ENCODE results near the gene CDC42BPA. TPM values are rescaled to one million over a fixed set of nuclear protein-coding genes. Genes with fewer than 3 reads are reported as not detected.

Gene CDC42BPA
- polyA plus RNA-seq, 3 donors: 5.4 to 14.5 (median 11.7) TPM

DNA sequence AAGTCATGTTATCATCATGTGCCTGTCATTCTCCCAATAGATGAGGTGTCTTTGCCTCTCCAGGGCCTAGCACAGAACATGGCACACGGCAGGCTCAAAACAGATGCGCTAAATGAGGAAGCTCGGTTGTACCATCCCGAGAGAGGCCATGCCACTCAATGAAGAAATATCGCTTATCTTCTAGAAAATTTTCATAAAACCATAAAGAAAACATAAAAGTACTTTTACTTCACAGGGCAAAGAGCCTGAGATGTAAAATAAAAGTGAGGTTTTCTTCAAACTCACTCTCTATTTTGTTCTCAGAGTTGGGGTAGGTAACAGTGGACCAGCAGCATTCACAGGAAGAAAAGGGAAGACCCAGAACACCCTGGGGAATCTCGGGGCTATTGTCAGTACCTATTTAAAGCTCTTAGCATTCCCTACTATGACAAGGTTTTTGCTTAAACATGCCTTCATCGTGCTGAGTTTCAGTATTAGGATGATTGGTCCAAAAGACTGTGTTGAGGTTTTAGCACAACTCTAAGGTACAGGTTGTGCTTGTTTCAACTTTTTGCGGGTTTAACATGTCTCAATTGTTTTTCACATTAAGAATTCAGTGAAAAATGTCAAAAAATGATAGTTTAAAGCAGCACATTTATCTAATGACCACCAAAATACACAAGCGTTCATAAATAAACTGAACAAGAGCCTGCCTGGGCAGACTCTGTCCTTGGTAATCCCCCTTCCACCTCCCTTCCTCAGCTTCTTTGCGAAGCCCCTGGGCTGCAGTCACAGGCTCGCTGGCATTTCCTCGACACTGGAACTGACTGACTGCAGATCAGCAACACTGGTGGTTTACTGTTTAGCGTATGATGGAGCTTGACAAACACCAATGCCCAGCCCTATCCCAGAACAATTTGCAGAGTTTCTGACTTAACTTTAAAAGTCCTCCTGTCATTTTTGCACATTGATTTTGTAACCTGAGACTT is 322.6 kb downstream of the CDC42BPA start:
- no peak overlapping the region for H3K27ac ChIP-seq (ENCODE audit: low read depth, low read length)
- WGBS, 3 donors: 84 to 90% (median 86%) methylated on average over 13 of the region's 13 CpGs

DNA sequence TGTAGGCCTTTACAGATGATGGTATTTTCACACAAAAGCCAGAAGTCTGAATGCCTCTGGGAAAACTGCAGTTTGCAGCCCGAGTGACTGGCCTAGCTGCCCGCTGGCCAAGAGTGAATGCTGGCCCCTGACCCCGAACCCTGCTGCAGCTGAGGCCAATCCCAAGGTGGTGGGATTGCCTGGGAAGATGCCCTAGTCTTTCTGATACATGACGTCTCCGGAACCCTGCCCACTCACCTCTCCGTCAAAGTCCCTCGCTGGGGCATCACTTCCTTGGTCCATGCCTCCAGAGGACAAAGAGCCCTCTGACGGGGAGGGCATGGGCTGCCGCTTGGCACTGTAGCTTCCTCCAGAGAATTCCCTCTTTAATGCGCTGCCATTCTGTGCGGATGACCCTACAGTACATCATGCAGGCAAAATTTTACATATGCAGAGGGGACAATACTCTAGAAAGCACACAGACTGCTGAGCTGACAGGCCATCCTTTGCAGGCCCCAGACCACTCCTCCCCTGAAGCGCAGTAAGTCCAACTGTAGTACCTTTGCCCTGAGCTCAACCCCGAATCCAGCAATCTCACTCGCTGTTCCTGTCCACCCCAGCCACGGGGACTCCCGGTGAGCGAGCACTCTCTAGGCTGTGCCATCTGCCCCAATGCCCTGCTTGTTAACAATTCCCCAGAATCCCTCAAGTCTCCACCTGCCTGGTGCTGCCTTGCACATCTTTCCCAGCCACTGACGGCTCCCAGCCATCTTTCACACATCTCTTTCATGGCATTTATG is 323.5 kb downstream of the CDC42BPA start:
- 81 to 91% (median 90%) methylated on average over 18 of the region's 18 CpGs for WGBS, 3 donors
- no peak overlapping the region for H3K27ac ChIP-seq (ENCODE audit: low read depth, low read length)

- H3K27ac ChIP-seq (ENCODE audit: low read depth, low read length): no peak overlapping the region
- 70 to 82% (median 78%) methylated on average over 22 of the region's 22 CpGs for WGBS, 3 donors
These were observed 324.3 kb downstream of the CDC42BPA start for GRCh38 chr1:226993814-226994585.

DNA sequence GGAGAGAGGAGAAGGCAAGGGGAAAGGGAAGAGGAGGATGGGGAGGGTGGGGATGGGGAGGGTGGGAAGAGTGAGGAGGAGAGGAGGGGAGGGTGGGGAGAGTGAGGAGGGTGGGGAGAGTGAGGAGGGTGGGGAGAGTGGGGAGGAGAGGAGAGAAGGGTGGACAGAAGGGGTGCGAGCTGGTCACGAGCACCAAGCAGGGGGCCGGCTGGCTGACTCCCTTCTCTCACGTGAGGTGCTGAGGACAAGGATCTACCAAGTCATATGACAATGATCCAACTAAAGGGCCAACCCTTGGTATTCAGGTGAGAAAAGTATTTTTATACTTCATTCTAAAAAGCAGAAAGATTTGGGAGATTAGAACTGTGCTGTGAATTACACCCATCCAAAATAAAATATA is 326.4 kb downstream of the CDC42BPA start:
- no peak overlapping the region for H3K27ac ChIP-seq (ENCODE audit: low read depth, low read length)
- 93 to 100% (median 96%) methylated on average over 4 of the region's 4 CpGs for WGBS, 3 donors

DNA sequence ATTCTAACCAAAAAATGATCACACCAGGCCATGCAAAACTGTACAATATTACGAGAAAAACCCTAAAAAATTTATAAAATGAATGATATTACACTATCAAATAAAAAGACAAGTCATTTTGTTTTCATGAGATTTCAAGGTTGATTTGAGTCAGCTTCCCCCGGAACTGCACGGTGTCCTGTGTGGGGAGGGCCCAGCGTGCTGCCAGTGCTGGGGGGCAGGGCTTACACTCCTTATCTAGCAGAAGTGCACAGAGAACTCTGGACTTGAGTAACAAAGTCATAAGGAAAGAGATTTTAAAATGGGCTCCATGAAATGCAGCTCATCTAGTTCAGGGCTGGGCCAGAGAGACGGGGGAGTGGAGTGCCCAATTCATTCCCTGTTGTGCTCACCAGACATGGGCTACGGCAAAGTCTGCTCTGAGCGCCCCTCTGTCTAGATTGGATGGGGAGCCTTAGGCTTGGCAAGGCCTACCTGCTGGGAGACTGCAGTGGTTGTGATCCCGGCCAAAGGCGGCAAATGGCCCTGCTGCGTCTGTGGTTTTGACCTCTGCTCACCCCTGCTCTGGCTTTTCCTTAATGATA is 328.1 kb downstream of the CDC42BPA start:
- no peak overlapping the region for H3K27ac ChIP-seq (ENCODE audit: low read depth, low read length)
- 48 to 68% (median 66%) methylated on average over 10 of the region's 10 CpGs for WGBS, 3 donors

- H3K27ac ChIP-seq (ENCODE audit: low read depth, low read length): no peak overlapping the region
- whole genome bisulfite sequencing, 3 donors: 50 to 56% (median 51%) methylated on average over 12 of the region's 12 CpGs
These were observed 329.0 kb downstream of the CDC42BPA start for GRCh38 chr1:226989085-226989920.

DNA sequence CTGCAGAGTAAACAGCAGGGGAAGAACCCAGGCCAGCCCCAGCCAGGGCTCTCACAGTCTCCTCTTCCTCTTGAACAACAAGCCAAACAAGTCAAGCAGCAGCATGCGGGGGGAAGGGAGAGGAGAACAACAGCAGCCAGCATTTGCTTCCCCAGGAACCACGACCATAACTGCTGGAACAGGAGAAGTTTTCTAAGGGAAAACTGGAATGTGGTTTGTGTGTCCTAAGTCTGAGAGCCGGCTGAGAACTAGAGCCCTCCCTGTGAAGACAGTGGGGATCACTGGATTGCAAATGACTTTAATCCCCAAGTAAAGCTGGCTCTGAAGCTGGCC is 330.0 kb downstream of the CDC42BPA start:
- WGBS, 3 donors: 54 to 64% (median 56%) methylated on average over 3 of the region's 3 CpGs
- no peak overlapping the region for H3K27ac ChIP-seq (ENCODE audit: low read depth, low read length)

DNA sequence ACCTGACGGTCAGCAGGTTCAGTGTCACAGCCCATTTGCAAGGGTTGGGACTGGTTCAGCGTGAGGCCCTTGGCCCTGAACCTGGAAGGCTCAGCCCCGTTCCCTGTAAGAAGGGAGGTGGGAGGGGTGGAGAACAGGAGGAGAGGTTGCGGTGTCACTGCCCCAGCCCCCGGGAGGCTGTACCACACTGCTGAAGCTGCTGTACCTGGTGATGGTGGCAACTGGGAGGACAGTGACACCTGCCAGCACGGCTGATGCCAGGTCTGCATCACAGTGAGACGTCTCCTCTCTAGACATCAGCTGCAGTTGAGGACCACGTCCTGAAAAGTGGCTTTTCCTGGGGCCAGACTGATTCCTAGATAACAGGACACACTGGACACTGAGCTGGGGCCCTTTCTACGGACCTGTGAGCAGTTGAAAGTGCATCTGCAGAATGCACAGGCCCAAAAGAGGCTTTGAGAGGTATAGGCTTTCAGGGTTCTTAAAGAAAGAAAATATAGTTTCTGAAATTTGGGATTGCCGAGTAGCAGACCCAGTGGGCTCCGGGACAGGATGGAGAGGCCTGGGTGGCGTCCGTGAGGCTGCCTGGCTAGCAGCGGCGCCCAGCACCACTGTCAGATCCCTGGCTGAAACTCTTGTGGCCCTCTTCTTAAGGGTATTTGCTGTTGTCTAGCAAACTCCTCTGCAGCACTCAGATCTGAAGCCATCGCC is 330.5 kb downstream of the CDC42BPA start:
- WGBS, 3 donors: 79 to 90% (median 87%) methylated on average over 16 of the region's 16 CpGs

GRCh38 chr1:226987179-226987536 is 331.1 kb downstream of the CDC42BPA start:
- no peak overlapping the region for H3K27ac ChIP-seq (ENCODE audit: low read depth, low read length)
- WGBS, 3 donors: 63 to 84% (median 68%) methylated on average over 8 of the region's 8 CpGs

More for the DNA sequence above, 330.5 kb downstream of the CDC42BPA start:
- H3K27ac ChIP-seq (ENCODE audit: low read depth, low read length): no peak overlapping the region

DNA sequence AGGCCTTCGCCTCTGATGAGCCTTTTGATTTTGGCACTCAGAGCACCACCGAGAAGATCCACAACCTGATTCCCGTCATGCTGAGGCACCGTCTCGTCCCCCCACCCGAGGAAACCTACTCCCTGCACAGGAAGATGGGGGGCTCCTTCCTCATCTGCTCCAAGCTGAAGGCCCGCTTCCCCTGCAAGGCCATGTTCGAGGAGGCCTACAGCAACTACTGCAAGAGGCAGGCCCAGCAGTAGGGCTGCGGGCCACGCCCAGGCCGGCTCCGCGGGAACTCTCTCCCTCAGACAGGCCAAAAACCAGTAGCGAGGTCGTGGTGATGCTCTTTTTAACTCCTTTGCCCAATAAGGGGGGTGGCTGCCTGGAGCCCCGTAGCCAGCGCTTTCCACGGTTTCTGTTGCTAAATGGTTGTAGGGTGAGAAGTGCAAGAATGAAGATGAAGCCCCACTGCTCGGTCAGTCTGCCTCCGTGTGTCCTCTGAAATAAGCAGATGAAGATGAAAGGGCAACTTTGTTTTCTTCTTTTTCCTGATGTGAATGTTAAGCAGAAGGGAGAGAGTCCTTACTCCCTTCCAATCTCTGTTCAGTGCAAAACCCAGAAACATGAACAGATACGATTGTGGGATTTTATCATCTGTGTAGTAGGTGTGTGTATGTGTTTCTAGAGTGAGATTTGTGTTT is 331.7 kb downstream of the CDC42BPA start:
- WGBS, 3 donors: 85 to 89% (median 88%) methylated on average over 21 of the region's 21 CpGs
- H3K27ac ChIP-seq (ENCODE audit: low read depth, low read length): no peak overlapping the region

GRCh38 chr1:226985839-226986463 is 332.3 kb downstream of the CDC42BPA start:
- WGBS, 3 donors: 86 to 89% (median 86%) methylated on average over 25 of the region's 25 CpGs
- H3K27ac ChIP-seq (ENCODE audit: low read depth, low read length): no peak overlapping the region

GRCh38 chr1:226985239-226985838 is 333.0 kb downstream of the CDC42BPA start:
- WGBS, 3 donors: 89 to 91% (median 90%) methylated on average over 20 of the region's 20 CpGs
- no peak overlapping the region for H3K27ac ChIP-seq (ENCODE audit: low read depth, low read length)

DNA sequence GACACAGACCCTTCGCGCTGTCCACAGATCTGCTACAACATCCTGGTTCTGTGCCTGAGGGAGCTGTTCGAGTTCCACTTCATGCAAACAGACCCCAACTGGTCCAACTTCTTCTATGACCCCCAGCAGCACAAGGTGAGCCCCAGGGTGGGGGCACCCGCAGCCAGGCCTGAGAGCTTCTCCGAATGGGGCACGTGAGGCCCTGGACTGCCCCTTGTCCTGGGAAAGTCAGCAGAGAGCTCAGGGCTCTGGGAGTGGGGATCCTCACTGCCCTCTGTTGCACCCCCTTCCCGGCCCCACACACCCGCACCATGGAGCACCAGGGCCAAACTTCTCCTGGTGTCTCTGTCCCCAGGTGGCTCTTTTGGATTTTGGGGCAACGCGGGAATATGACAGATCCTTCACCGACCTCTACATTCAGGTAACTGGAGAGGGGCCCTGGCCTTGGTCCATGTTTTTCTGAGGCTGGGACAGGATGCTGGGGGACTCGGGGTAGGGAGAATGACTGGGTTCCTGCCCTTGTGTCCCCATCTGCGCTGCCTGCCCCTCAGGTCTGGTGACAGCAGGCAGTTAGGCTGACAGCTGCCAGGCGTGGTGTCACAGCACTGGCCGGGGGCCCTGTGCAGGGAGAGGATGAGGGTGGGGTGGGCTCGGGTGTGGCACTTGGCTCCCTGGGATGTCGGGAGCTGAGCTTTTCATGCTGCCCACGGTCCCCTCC is 333.6 kb downstream of the CDC42BPA start:
- 80 to 94% (median 80%) methylated on average over 17 to 18 of the region's 18 CpGs for WGBS, 3 donors
- no peak overlapping the region for H3K27ac ChIP-seq (ENCODE audit: low read depth, low read length)

DNA sequence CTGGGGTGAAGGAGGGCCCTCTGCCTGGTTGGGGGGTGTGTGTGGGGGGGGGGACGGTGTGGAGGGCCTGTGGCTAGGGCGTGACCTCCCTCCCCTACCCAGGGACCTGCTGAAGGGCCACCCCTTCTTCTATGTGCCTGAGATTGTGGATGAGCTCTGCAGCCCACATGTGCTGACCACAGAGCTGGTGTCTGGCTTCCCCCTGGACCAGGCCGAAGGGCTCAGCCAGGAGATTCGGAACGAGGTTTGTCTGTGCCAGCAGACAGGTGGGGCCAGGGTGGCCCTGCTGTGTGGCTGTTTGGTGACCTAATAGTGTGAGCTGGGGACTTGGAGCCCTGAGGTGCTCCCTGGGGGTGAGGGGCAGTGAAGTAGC is 334.3 kb downstream of the CDC42BPA start:
- 73 to 80% (median 73%) methylated on average over 5 of the region's 5 CpGs for WGBS, 3 donors

More for the DNA sequence above, 334.3 kb downstream of the CDC42BPA start:
- H3K27ac ChIP-seq (ENCODE audit: low read depth, low read length): no peak overlapping the region

All from adipose tissue (tissue), 3 donors.